Measurements from ENCODE around the gene ANKRD18B.
"Not testable (repeated sequence)": the region's sequence is repeated elsewhere in the genome, so short reads cannot be mapped to it uniquely, and the experiment has no call there.

Gene ANKRD18B

DNA sequence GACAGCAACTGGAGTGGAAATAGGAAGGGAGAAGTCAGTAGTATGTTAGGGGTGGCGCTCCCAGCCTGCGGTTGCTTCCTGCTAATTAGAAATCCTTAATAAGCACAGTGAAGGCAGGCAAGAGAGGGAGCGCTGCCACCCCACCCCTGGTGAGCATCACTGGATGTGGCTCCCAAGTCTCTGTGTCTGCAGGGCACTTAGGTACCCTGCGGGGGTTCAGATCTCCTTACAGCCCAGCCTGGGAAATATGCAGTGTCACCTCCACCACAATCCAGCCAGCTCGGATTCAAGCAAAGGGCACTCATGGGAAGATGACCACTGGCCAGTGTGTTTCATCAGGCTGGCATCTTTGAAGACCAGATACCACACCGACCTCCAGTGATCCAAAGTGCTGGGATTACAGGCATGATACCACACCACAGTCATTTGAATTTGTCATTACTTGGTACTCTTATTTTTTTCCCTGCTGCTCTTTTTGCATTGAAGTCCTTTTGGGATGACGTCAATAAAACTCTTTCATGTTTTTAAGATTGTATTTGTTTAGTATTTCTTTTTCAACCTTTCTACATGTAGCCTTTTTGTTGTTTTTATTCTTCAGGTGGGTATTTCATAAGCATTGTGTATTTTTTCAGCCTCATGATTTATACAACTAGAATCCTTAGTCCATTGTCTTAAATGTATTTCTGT is 90.1 kb downstream of the ANKRD18B start:
- no peak for DNase-seq

DNA sequence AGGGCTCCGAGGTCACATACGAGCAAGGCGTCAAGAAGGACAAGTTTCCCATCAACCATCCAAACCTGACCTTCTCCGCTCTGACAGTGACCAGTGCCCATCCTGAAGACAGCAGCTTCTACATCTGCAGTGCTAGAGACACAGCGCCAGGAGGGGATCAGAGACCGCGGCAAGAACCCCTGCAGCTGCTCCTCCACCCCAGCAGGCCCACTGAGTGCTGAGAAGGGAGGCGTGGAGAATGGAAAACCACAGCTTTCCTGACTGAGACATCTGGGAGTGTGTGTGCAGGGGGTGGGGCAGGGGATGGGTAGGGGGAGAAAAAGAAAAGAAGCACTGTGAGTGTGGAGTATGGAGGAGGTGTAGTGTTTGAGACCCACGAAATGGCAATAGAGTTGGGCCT is 94.3 kb downstream of the ANKRD18B start:
- not testable (repeated sequence) for DNase-seq

GRCh38 chr9:33619666-33620404 is 95.8 kb downstream of the ANKRD18B start:
- DNase-seq = peak; percentile 34

DNA sequence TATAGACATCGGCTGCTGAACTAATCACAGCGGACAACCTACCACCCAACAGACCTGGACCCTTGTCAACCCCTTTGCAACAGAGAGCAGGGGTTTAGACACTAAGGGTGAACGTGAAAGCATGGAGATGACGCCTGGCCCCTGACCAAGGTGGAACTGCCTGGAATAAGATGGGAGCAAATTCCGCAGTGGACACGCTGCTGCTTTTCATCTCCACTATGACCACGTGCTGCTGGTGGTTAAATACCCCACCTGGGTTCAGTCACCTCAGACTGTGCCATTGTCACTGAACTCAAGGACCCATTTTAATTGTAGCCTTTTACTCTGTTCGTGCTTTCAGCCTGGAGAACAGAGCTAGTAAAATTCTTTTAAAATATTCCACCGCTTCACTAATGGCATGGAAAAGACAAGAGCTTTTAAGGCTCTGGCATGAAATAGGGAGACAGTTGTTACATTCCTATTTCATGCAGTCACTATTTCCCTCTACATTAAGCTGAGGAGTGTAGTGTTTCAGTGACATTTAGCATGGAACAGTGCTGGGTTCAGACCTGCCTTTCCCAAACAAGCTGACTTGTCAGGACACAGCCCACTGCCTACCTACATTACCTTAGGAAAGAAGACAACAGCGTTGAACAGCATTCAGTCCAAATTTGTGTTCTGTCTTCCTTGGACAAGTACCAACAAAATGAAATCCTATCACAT is 96.8 kb downstream of the ANKRD18B start:
- DNase-seq = no peak
